NB4 (cell line): ENCODE results near the gene GNE.

Source experiments
- CTCF ChIP-seq: IDR thresholded peaks from one replicate; pipeline ENCODE4 v1.5.1; 2012; ENCODE audit warnings: low read depth, low read length
- MAX ChIP-seq: IDR thresholded peaks from 2 replicates; pipeline ENCODE4 v1.6.1; 2011; ENCODE audit warnings: low read depth, low read length
- MYC ChIP-seq: IDR thresholded peaks from 2 replicates; pipeline ENCODE4 v1.6.1; 2011; ENCODE audit warnings: low read depth, low read length
- POLR2A ChIP-seq: IDR thresholded peaks from 2 replicates; pipeline ENCODE4 v1.6.1; 2011; ENCODE audit warnings: mild to moderate bottlenecking; ENCODE audit not compliant: insufficient read length; ENCODE audit errors: extremely low read depth

- no peak for TF ChIP-seq MYC
- no peak for TF ChIP-seq CTCF
- TF ChIP-seq POLR2A: no peak
- TF ChIP-seq MAX: no peak
Measured at GRCh38 chr9:36177571-36177970, 80.7 kb downstream of the GNE start.
